ENCODE results near the gene IER5.
A peak's percentile ranks its signal among the peaks of the same experiment; 100 is the strongest.
"Not testable (repeated sequence)": the region's sequence is repeated elsewhere in the genome, so short reads cannot be mapped to it uniquely, and the experiment has no call there.

The IER5 gene

DNA sequence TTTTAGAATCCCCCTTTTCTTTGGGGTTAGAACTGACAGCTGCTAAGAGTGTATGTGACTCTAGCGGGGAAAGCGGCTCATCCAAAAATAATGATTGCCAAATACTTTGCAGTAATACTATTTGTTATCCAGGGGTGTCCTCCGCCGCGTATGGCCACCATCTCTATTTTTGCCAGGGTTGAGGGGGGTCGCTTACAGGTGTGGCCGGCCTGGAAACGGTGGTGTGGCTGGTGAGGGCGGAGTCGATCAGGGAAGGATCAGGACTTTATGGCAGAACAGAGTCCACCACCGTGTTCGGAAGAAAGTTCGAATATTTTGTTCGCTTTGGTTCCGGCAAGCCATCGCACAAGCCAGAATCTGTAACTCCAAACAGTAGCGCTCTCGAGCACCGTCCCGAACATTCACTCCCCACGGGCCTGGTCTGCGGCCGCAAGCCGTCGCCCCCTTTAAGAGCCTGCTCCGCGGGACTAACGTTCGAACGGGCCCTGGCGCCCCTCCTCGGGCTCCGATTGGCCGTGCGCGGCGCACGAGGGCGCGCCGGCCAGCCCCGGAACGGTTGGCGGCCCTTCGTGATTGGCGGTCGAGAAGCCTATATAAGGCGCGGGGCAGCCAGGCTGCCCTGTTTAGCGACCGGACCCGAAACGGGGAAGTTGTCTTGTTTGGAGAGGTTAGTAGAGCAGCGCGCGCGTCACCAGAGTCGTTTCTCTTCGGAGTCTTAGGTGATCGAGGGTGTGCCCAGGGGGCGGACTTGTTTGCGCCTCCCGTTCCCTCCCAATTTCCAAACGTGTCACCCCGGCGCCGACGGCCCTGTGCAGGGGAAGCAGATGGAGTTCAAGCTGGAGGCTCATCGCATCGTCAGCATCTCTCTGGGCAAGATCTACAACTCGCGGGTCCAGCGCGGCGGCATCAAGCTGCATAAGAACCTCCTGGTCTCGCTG, at the start of gene IER5:
TSS of gene IER5 (plus strand) at position 622 of the 938 bp plus-strand sequence. CDS start at position 825, 203 bp downstream.
- DNase-seq (ENCODE audit: low read depth): peak; percentile 93

DNA sequence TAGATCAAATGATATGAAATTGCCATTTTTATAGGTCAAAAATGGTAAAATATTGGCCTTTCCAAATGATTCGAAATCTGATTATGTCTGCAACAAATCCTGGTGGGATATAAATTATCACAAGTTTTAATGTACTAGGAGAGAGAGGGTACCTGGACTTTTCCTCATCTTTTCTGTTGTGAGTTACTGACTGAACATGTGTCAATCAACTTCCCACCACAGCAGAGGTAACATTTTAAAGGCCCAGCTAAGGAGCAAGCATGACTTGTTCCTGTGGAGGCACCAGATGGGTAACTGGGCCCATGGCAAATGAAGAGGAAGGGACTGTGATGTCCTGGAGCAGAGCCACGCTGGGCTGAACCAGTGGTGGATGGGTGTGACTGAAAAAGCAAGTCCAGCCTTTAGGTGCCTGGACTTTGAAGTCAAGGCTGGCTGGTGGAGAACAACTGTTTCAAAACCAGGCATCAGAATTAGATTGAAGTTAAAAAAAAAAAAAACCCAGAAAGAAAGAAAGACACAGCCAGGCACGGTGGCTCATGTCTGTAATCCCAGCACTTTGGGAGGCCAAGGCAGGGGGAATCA, 48.1 kb upstream of the IER5 start:
- DNase-seq (ENCODE audit: low read depth): no peak

DNA sequence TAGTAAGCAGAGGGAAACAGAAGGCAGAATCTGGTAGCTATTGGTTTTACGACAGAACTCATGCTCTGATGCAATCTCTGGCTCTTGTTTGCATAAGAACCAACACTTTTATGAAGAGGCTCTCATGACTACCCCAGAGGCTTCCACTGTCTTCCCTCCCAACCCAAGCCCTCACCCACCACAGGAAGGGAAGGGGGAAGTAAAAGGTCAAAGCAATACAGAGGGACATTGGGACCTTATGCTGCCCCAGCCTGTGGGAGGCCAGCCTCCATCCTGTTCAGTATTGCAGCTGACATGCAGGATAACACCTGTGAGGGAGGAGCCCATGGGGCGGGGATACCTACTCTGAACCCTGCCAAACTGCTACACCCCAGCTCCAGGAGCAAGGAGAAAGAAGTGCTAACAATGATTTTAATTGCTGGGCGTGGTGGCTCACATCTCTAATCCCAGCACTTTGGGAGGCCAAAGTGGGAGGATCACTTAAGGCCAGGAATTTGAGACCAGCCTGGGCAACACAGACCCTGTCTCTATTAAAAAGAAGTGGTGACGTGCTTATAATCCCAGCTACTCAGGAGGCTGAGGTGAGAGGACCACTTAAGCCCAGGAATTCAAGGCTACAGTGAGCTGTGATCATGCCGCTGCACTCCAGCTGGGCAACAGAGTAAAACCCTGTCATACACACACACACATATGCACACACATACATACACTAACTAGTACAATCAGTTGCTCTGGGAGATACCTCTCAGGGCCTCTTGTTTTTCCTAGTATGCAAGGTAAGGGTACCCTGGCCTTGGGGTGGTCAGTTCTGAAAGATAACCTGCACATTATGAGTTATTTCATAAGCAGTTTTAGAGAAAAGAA, 45.2 kb upstream of the IER5 start:
- no peak for DNase-seq (ENCODE audit: low read depth)

DNA sequence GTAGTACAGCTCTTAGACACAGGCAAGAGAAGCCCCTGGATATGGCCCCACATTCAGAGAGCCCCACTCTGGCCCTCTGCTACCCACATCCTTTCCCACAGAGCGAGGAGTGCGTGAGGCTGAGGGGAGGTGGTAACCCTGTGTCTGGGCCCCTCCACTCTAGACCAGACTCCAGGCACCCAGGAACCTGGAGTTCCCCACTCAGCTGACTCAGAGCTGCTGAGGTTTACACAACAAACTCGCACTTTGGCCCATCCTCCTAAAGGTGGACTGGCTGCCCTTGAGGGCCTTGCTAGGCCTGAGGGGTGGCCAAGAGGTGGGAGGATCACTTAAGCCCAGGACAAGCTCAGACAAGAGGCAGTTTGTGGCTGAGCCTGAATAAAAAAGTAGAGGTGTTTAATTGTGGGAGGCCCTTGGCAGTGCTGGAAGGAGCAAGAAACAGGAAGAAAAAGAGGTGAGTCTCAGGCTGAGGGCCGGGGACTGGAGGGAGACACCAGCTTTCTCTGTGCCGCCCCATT, 44.0 kb upstream of the IER5 start:
- no peak for DNase-seq (ENCODE audit: low read depth)

DNA sequence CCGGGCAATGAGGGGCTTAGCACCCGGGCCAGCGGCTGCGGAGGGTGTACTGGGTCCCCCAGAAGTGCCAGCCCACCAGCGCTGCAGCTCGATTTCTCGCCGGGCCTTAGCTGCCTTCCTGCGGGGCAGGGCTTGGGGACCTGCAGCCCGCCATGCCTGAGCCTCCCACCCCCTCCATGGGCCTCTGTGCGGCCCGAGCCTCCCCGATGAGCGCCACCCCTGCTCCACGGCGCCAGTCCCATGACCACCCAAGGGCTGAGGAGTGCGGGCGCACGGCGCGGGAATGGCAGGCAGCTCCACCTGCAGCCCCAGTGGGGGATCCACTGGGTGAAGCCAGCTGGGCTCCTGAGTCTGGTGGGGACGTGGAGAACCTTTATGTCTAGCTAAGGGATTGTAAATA, 42.6 kb upstream of the IER5 start:
- DNase-seq (ENCODE audit: low read depth): not testable (repeated sequence)

DNA sequence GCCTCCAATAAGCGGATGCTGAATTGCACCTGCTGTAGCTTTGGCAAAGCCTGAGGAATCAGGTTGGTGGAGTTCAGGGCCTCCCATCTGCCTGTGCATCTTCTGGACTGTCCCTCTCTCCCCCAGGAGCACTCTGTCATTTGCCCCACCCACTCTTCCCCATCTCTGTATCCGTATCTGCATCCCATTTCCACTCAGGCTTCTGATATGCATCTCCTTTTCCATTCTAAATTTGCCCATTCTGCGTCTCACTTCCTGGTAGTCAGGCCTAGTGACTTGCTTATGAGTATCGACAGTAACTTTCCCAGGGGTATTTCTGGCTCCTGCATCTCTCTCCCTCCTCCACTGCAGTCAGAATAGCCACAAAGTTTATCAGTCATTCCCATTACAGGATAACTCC, 39.1 kb upstream of the IER5 start:
- DNase-seq (ENCODE audit: low read depth): no peak

DNA sequence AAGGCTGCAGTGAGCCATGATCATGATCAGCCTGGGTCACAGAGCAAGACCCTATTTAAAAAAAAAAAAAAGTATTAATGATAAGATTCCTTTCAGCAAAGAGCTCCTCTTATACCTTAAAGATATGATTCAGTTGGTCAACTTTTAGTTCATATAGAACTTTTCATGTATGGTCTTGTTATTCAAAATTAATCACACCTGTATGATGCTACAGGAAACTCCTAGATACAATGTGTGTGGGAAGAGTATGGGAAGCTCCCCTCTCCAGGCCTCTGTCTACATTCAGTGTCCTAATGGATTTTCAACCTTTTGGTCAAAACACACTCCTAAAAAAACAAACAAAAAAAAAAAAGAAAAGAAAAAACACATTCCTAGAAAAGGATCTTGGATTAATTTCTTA, 37.6 kb upstream of the IER5 start:
- no peak for DNase-seq (ENCODE audit: low read depth)

DNA sequence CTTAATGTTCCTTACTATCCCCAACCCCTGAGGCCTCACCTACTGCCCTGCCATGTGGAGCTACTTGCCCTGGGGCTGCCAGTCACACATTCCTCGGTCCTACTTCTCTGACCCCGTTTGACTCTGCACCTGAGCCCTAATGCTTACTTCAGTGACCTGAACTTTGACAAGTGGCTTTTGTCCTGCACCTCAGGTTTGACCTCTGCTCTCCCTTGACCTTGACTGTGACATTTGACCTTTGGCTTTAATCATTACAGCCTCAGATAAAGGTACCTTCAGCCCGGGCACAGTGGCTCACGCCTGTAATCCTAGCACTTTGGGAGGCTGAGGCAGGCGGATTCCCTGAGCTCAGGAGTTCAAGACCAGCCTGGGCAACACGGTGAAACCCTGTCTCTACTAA, 31.9 kb upstream of the IER5 start:
- DNase-seq (ENCODE audit: low read depth): no peak

DNA sequence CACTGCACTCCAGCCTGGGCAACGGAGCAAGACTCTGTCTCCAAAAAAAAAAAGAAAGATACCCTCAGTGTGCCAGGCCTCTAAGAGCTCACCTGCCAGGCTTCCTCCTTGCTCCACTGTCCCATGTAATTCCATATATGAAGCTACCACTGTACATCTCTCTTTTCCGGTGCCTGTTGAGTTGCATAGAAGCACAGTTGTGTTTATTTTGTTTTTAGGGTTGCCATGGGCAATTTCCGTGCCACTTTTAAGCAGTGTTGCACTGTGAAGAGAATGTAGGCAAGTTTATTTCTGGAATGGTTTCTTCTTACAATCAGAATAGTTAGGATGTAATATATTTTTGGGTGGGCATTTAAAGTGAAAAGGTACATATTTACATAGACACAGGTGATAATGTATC, 31.4 kb upstream of the IER5 start:
- no peak for DNase-seq (ENCODE audit: low read depth)

DNA sequence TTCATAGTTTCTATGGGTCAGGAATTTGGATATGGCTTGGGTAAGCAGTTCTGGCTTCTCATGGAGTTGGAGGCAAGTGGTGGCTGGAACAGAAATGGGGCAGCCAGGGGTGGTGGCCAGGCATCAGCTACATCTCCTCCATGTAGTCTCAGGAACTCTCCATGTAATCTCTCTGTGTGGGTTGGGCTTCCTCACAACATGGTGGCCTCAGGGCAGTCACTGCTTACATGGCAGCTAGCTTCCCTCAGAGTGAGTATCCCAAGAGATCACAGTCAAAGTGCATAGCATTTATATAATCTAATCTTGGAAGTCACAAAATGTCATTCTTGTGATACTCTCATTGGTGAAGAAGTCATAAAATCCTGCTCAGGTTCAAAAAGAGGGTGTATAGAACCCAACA, 29.1 kb upstream of the IER5 start:
- no peak for DNase-seq (ENCODE audit: low read depth)

DNA sequence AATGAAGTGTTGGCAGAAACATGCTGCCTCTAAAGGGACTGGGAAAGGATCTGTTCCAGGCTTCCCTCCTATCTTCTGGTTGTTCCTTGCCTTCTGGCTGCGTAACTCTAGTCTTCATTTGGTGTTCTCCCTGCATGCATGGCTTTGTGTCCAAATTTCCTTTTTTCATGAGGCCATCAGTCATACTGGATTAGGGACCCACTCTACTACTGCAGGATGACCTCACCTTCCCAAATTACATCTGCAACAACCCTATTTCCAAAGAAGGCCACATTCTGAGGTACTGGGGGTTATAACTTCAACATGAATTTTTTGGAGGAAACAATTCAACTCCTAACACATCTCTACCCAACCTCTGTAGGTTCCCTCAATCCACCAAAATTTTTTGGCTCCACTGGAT, 28.4 kb upstream of the IER5 start:
- DNase-seq (ENCODE audit: low read depth): no peak

DNA sequence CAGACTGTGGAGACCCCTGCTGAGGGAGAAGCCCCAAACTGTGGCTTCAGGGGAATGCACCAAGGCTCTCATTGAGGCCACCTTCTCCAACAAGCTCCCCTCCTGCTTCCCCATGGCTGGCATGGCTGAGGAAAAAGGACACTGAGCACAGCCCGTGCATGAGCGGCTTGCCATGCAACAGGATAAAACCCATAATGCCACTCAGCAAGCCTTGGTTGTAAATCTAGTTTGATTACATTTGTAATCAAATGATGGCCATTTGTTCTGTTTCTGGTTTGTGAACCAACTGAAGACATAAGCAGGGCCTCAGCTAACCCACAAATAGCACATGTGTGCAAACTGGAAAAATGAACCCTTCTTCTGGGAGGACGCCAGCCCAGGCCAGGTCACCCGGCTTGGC, 27.6 kb upstream of the IER5 start:
- DNase-seq (ENCODE audit: low read depth): not testable (repeated sequence)

DNA sequence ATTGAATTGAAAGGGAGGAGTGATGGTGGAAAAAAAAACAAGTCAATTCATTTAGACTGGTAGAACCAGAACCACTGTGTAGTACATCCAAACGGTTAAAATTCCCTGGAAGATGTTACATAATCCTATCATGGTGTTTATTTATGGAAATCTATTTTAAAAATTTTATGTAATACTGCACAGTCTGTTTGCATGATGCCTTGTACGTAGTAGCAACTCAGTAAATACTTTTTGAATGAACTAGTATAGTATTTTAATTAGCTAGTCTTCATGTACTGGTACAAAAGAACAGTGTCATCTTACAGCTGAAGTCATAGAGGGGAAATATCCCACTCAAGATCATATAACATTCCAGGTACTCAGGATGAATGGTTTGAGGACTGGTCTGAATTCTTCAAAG, 27.0 kb upstream of the IER5 start:
- DNase-seq (ENCODE audit: low read depth): no peak

DNA sequence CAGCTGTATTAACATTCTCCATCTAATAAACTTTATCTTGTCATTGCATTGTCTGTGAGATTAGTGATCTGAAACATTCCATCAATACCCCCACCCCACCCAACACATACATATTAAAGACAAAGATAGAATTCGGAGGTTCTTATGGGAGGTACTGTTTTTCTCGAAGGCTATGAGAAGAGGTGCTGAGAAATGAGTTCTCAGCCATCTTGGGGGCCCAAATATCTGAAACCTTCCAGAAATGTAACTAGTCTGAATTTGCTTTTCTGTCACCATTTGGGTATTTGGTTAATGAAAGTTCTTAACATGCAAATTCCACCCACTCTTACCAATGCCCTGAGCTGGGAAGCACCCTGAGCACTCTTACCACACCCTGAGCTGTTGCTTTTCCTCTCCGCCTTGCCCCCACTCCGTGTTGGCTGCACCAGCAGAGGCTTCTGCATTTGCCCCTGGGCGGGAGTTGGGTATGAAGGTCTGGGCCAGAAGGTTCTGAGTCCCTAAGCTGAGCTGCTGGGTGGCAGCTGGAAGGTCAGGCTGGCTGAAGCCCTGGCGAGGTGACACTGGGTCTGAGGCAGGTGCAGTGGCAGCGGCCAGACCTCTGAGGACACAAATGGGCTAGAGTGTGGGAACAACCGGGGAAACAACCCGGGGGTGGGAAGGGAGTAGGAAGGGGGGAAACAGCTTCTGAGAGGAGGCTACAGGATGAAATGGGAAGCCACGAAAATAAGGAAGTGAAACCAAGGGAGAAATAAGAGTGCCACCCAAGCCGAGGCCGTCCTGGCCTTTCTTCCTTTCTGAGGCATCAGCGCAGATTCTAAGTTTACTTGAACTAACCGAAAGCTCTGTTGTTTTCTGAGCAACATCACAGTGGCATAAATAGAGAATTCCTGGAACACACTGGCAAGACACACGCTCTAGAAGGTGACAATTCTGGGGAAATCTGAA, 26.3 kb upstream of the IER5 start:
- DNase-seq (ENCODE audit: low read depth): no peak

DNA sequence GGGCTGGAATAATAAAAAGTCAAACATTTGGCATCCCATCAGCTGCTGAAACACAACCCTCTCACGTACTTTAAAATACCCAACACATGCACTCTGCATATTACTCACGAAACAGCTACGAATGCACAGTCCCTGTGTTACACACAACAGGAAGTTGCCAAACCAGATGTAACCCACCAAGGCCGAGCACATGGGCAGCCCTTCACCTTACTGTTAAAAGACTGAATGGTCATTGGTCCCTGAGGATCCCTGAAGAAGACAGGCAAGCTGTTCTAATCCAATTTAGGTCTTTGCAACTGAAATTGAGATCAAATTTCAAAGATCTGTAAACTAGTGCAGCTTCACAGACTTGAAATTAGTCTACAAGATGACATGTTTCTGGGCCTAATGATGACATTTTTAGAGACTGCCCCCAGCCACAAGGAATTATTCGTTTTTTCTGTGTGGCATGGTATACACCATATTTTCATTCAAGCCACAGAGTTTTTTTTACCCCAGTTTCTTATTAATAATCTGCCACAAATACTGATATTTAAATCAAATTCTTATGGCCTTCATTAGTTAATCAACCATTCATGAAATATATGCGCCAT, 25.6 kb upstream of the IER5 start:
- no peak for DNase-seq (ENCODE audit: low read depth)

DNA sequence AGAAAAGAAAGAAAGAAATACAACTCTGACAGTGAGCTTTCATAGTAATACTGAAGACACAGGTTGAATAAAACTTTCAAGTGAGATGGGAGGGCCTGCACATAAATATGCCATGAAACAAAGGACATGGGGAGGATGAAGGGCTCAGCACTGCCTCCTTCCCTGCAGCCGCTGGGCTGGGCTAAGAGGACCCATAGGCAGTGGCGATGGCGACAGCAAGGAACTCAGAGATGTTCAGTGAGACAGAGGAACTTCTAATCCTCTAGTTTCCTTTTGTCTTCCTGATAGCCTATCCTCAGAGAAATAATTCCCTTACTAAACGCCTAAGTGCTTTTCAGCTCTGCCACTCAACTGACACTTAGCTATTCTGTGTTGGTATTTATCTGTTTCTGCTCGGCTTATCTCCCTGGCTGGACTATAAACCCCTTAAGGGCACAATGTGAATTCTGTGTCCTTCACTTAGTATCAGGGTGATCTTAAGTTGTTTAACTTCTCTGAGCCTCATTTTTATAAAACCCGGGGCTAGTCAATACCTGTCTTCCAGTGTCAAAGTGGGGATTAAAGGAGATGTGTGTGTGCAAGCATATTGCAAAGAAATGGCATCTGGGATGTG, 24.4 kb upstream of the IER5 start:
- no peak for DNase-seq (ENCODE audit: low read depth)

DNA sequence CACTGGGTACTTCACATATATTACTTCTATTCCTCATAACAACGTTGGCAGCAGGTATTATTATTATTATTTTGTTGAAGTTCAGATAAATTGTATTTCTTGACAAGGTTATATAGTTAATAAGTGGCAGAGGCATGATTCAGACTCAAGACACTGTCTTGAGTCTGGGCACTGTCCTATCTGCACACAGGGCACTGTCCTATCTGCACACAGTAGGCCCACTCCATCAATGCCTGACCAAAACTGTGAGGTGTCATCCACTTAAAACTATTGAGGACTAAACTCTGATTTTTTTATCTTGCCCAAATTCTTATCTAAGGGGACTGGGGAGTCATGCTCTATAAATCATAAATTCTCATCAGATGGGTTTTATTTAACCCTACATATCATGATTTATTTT, 23.8 kb upstream of the IER5 start:
- no peak for DNase-seq (ENCODE audit: low read depth)

DNA sequence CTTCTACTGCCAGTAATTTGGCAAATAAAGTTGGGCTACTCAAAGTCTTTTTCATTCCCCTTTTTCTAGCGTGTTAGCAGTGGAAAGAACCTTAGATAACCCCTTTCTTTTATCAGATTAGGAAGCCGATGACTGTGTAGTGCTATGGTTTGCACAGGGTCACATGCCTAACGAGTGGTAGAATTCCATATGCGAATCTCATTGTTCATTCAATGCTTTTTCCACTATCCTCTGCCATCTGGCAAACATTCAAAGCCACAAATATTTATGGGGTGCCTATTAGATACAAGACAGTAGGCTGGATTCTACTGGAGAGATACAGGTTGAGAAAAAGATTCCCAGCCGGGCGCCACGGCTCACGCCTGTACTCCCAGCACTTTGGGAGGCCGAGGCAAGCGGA, 14.9 kb upstream of the IER5 start:
- DNase-seq (ENCODE audit: low read depth): no peak

DNA sequence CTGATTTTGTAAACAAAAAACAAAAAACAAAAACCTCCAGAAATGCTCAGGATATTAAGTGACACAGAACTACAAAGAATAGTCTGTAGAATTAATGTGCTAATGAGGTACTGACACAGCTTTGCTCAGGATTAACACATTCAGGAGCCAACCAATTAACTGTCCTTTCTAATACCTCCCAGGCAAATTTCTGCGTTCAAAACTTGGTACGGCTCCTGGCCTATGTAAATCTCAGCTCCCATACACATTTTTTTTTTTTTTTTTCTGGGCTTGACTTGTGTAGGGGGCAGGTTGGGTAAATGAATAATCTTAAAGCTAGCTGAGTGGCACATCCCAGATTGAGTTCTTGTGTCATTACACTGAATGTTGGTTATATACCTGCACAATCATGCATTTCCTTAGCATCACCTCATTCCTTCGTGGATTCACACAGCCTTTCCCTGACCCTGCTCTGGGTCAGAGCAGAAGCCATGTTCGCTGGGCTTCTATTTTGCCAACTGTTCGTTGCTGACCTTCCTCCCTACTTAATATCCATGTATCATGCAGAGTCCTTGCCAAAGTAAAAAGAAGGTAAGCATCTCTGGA, 12.6 kb upstream of the IER5 start:
- no peak for DNase-seq (ENCODE audit: low read depth)

DNA sequence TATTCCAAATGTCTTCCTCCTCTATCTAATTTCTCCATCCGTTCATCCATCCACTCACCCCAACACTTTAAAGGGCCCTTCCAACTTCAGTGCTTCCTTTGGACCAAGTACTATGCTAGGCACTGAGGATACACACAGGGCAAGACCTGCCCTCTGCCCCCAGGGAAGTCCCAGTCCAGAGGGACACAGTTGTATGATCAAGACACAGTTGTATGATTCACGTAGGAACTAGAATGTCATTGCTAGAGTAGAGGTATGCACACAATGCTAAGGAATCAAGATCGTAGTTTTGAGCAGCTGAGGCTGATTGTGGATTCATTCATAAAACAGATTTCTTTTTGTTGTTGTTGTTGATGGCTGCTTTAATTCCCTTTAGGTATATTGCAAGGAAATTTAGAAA, 11.6 kb upstream of the IER5 start:
- DNase-seq (ENCODE audit: low read depth): no peak

Measured in activated T-helper 9 cell treated with anti-CD3 and anti-CD28 coated beads, Interleukin-2, amount 50 U/mL, for 16 hours (primary cell).